ENCODE measurements around the gene PRRX2. TPM values are rescaled to one million over a fixed set of nuclear protein-coding genes. Genes with fewer than 3 reads are reported as not detected.

The PRRX2 gene
- total and polyA plus RNA-seq, 2 experiments from 2014 or later, result 9.7 to 23.0 TPM

DNA sequence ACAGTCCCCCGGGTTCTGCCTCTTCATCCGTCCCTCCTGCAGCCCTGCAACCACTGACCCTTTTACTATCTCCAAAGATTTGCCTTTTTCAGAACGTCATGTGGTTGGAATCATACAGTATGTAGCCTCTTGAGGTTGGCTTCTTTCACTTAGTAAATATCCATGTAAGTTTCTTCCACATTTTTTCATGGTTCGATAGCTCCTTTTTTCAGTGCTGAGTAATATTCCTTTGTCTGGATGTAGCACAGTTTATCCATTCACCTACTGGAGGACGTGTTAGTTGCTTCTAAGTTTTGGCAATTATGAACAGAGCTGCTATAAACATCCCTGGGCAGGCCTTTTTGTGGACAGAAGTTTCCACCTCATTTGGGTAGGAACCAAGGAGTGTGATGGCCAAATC, 27.1 kb downstream of the PRRX2 start:
- Histone ChIP-seq H3K9me2 (replicated peaks; ENCODE audit: insufficient read depth) (no peaks in the 10 kb centered on the region), H3K4me2 (no peak overlapping the region), H3K9me3 (ENCODE audit: low read depth) (no peaks in the 10 kb centered on the region), H3K27me3 (peaks cover 26% of the 10 kb centered on the region), H3K4me3 (no peak overlapping the region), H3K36me3 (replicated peaks; ENCODE audit: insufficient read depth, low read depth) (no peaks in the 10 kb centered on the region), H3K79me2 (peaks cover 9% of the 10 kb centered on the region), H2AFZ (no peak overlapping the region), H4K20me1 (ENCODE audit: insufficient read depth, poor library complexity, severe bottlenecking) (no peaks in the 10 kb centered on the region), H3K4me1 (ENCODE audit: insufficient read depth) (peaks cover 26% of the 10 kb centered on the region), H3K27ac (no peak overlapping the region)
- WGBS (ENCODE audit: low lambda C conversion rate, missing lambda C conversion rate), result 92% methylated on average over 5 of the region's 5 CpGs
- DNase-seq (ENCODE audit: low spot score), result no peak
- TF ChIP-seq, protein P1, sequence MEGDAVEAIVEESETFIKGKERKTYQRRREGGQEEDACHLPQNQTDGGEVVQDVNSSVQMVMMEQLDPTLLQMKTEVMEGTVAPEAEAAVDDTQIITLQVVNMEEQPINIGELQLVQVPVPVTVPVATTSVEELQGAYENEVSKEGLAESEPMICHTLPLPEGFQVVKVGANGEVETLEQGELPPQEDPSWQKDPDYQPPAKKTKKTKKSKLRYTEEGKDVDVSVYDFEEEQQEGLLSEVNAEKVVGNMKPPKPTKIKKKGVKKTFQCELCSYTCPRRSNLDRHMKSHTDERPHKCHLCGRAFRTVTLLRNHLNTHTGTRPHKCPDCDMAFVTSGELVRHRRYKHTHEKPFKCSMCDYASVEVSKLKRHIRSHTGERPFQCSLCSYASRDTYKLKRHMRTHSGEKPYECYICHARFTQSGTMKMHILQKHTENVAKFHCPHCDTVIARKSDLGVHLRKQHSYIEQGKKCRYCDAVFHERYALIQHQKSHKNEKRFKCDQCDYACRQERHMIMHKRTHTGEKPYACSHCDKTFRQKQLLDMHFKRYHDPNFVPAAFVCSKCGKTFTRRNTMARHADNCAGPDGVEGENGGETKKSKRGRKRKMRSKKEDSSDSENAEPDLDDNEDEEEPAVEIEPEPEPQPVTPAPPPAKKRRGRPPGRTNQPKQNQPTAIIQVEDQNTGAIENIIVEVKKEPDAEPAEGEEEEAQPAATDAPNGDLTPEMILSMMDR (IDR thresholded peaks at IDR 0.05; ENCODE audit: poor library complexity), result no peak
- TF ChIP-seq EZH2 (IDR thresholded peaks at IDR 0.05; ENCODE audit: borderline replicate concordance), result no peak
- no peak for TF ChIP-seq EZH2phosphoT487 (IDR thresholded peaks at IDR 0.05; ENCODE audit: low read depth, severe bottlenecking, unreplicated experiment)

DNA sequence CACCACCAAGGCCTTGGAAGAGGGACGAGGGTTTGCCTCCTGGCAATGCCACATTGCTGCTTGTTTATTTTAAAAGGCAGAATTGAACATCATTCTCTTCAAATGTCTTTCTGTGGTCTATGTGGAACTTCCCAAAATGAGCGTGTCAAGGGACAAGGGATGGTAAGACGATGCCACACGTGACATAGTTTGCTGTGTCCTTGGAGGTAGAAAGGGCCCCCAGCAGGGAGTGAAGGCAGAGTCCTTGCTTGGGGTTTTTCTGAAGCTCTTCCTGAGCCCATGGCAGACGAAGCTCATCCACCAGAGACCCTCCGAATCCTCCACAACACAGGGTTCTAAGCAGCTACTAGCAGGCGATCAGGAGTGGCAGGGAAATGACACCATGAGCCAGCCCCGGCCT, 28.3 kb downstream of the PRRX2 start:
- H3K27me3 ChIP-seq, result peaks cover 36% of the 10 kb centered on the region
- no peak for DNase-seq (ENCODE audit: low spot score)
- peaks cover 38% of the 10 kb centered on the region for H3K4me1 ChIP-seq (ENCODE audit: insufficient read depth)
- H3K9me2 ChIP-seq (replicated peaks; ENCODE audit: insufficient read depth), result no peaks in the 10 kb centered on the region
- no peaks in the 10 kb centered on the region for H3K36me3 ChIP-seq (replicated peaks; ENCODE audit: insufficient read depth, low read depth)
- H3K27ac ChIP-seq, result peak overlapping the region; percentile 37
- no peaks in the 10 kb centered on the region for H3K9me3 ChIP-seq (ENCODE audit: low read depth)
- no peak for TF ChIP-seq EZH2phosphoT487 (IDR thresholded peaks at IDR 0.05; ENCODE audit: low read depth, severe bottlenecking, unreplicated experiment)
- no peak overlapping the region for H3K4me3 ChIP-seq
- H4K20me1 ChIP-seq (ENCODE audit: insufficient read depth, poor library complexity, severe bottlenecking), result no peaks in the 10 kb centered on the region
- H3K79me2 ChIP-seq, result peaks cover 12% of the 10 kb centered on the region
- H3K4me2 ChIP-seq, result no peak overlapping the region
- WGBS (ENCODE audit: low lambda C conversion rate, missing lambda C conversion rate), result 79% methylated on average over 8 of the region's 8 CpGs
- no peak overlapping the region for H2AFZ ChIP-seq

DNA sequence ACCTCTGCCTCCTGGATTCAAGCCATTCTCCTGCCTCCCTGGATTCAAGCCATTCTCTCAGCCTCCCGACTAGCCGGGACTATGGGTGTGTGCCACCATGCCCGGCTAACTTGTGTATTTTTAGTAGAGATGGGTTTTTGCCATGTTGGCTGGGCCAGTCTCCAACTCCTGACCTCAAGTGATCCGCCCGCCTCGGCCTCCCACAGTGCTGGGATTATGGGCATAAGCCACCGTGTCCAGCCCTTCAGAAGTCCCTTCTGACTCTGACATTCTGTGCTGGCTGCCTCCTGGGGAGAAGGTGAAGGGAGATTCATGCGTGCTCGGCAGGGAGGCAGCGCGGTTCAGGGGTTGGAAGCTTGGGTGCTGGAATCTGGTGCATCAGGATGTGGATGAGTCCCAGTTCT, 28.8 kb downstream of the PRRX2 start:
- Histone ChIP-seq H4K20me1 (ENCODE audit: insufficient read depth, poor library complexity, severe bottlenecking) (no peaks in the 10 kb centered on the region), H3K36me3 (replicated peaks; ENCODE audit: insufficient read depth, low read depth) (no peaks in the 10 kb centered on the region), H3K79me2 (peaks cover 13% of the 10 kb centered on the region), H2AFZ (no peak overlapping the region), H3K9me2 (replicated peaks; ENCODE audit: insufficient read depth) (no peaks in the 10 kb centered on the region), H3K27me3 (peaks cover 41% of the 10 kb centered on the region), H3K9me3 (ENCODE audit: low read depth) (no peaks in the 10 kb centered on the region), H3K4me1 (ENCODE audit: insufficient read depth) (peaks cover 38% of the 10 kb centered on the region), H3K4me3 (no peak overlapping the region), H3K4me2 (no peak overlapping the region), H3K27ac (peak overlapping the region; percentile 97)
- WGBS (ENCODE audit: low lambda C conversion rate, missing lambda C conversion rate), result 79% methylated on average over 11 of the region's 11 CpGs
- TF ChIP-seq EZH2 (IDR thresholded peaks at IDR 0.05; ENCODE audit: borderline replicate concordance) (no peak), EZH2phosphoT487 (IDR thresholded peaks at IDR 0.05; ENCODE audit: low read depth, severe bottlenecking, unreplicated experiment) (no peak)
- TF ChIP-seq, protein P1 (IDR thresholded peaks at IDR 0.05; ENCODE audit: poor library complexity), result no peak
- no peak for DNase-seq (ENCODE audit: low spot score)

DNA sequence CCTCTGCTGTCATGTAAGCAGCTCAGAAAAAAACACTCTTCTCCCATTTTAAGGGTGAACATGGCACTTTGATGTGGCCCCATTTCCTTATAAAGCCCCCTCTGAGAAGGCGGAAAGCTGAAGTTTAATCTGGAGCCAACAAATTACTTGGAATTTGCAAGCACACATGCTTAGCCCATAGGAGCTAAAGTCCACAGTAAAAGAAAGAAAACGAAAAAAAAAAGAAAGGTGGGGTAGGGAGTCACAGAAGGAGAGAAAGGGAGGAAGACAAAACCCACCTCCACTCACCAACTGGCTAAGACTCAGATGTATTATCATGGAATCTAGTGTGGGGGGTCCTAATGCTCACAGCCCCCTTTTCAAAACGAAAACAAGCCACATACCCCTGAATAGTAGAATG, 30.4 kb downstream of the PRRX2 start:
- Histone ChIP-seq H3K9me2 (replicated peaks; ENCODE audit: insufficient read depth) (no peaks in the 10 kb centered on the region), H3K27ac (peak overlapping the region; percentile 97), H3K27me3 (peaks cover 41% of the 10 kb centered on the region), H3K4me2 (no peak overlapping the region), H3K79me2 (peaks cover 13% of the 10 kb centered on the region), H3K4me3 (no peak overlapping the region), H3K36me3 (replicated peaks; ENCODE audit: insufficient read depth, low read depth) (no peaks in the 10 kb centered on the region), H3K4me1 (ENCODE audit: insufficient read depth) (peaks cover 38% of the 10 kb centered on the region), H2AFZ (no peak overlapping the region), H3K9me3 (ENCODE audit: low read depth) (no peaks in the 10 kb centered on the region), H4K20me1 (ENCODE audit: insufficient read depth, poor library complexity, severe bottlenecking) (no peaks in the 10 kb centered on the region)
- DNase-seq (ENCODE audit: low spot score), result no peak
- TF ChIP-seq EZH2 (IDR thresholded peaks at IDR 0.05; ENCODE audit: borderline replicate concordance), result no peak
- TF ChIP-seq, protein P1 (IDR thresholded peaks at IDR 0.05; ENCODE audit: poor library complexity), result no peak
- TF ChIP-seq EZH2phosphoT487 (IDR thresholded peaks at IDR 0.05; ENCODE audit: low read depth, severe bottlenecking, unreplicated experiment), result no peak
- 47% methylated on average over 3 of the region's 3 CpGs for WGBS (ENCODE audit: low lambda C conversion rate, missing lambda C conversion rate)
